ENCODE measurements around the gene MCM8.

The MCM8 gene

DNA sequence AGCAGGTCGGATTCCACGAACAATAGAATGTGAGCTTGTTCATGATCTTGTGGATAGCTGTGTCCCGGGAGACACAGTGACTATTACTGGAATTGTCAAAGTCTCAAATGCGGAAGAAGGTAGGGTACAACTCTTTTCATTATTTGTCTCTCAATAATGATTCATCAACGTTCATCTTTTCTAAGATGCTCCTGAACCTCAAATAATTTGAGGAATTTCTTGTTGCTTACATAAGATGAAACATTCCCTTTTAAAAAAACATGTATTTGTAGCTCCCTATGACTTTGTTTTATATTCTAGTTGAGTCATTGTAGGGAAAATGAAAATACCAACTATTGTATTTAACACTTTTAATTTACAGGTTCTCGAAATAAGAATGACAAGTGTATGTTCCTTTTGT is 17.0 kb downstream of the MCM8 start:
- TF ChIP-seq, protein P1, sequence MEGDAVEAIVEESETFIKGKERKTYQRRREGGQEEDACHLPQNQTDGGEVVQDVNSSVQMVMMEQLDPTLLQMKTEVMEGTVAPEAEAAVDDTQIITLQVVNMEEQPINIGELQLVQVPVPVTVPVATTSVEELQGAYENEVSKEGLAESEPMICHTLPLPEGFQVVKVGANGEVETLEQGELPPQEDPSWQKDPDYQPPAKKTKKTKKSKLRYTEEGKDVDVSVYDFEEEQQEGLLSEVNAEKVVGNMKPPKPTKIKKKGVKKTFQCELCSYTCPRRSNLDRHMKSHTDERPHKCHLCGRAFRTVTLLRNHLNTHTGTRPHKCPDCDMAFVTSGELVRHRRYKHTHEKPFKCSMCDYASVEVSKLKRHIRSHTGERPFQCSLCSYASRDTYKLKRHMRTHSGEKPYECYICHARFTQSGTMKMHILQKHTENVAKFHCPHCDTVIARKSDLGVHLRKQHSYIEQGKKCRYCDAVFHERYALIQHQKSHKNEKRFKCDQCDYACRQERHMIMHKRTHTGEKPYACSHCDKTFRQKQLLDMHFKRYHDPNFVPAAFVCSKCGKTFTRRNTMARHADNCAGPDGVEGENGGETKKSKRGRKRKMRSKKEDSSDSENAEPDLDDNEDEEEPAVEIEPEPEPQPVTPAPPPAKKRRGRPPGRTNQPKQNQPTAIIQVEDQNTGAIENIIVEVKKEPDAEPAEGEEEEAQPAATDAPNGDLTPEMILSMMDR (IDR thresholded peaks at IDR 0.05), result no peak

DNA sequence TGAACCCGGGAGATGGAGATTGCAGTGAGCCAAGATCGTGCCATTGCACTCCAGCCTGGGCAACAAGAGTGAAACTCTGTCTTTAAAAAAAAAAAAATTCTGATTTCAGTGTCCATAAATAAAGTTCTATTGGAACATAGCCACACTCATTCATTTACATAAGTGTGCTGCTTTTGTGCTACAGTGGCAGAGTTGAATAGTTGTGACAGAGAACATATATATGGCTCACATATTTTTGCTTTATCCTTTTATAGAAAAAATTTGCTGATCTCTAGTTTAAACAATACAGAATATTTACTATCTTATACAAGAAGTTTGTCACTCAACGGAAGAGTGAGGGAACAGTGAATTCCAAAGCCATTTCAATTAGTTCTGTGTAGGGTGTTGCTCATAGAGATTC is 18.0 kb downstream of the MCM8 start:
- TF ChIP-seq, protein P1 (IDR thresholded peaks at IDR 0.05), result no peak

DNA sequence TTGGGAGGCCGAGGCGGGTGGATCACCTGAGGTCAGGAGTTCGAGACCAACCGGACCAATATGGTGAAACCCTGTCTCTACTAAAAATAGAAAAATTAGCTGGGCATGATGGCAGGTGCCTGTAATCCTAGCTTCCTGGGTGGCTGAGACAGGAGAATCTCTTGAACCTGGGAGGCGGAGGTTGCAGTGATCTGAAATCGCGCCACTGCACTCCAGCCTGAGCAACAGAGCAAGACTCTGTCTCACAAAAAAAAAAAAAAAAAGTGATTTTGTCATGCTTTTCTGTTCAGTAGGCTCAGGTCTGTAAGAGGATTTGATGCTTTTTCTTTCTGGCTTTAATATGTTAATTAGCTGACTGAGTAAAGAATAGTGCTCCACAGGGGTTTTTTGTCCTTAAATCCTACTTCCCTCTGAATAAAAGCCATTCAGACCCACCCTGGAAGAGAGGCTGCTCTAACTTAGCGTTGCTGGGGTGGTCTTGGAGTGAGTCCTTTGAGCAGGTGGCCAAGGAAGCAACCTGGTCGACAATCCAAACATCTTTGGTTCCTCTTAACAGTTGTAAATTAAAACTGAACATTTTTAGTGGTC is 19.0 kb downstream of the MCM8 start:
- TF ChIP-seq, protein P1 (IDR thresholded peaks at IDR 0.05), result no peak

DNA sequence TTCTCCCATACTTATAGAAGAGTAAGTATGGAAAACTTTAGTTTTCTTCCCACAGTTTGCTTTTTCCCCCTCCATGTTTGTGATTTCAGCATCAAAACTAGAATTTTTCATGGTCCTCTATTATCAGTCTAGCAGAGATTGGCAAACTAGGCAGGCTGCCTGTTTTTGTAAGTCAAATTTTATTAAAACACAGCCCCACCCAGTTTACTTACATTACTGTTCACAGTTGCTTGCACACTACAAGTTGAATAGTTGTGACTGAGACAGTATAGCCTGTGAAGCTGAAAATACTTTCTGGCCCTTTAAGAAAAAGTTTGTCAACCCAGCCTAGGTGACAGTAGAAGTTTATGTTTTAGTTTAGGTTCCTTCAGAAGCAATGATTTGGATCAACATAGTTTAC is 19.5 kb downstream of the MCM8 start:
- TF ChIP-seq, protein P1 (IDR thresholded peaks at IDR 0.05), result no peak

DNA sequence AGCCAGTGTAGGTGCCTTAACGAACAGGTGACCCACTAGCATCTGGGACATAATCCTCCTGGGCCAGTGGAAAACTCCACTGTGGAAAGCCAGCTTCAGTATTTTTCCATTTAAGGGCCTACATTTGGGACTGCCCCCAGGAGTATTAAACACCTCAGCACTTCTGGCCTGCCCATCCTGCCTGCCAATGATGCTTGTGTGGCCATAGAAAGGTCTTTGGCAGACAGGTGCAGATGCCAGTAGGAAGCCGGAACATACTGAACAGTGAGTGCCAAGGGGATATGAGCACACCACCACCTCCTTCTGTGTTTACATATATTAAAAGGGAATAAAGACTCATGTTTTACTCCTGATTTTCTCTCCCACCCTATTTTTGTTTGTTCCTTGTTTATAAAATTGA is 19.9 kb downstream of the MCM8 start:
- TF ChIP-seq, protein P1 (IDR thresholded peaks at IDR 0.05), result no peak

DNA sequence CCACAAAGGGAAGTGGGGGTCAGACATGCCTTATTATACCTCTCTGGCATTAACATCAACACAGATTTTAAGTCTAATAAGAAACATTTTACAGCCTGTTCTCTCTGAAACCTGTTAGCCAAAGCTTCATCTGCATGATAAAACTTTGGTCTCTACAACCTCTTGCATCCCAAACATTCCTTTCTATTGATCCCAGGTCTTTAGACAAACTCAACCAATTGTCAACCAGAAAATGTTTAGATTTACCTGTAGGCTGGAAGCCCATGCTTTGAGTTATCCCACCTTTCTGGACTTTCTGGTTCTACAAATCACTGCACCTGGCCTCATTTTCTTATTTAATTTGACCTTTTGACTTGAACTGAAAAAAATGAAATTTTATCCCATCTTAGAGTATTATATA is 20.8 kb downstream of the MCM8 start:
- TF ChIP-seq, protein P1 (IDR thresholded peaks at IDR 0.05), result no peak

DNA sequence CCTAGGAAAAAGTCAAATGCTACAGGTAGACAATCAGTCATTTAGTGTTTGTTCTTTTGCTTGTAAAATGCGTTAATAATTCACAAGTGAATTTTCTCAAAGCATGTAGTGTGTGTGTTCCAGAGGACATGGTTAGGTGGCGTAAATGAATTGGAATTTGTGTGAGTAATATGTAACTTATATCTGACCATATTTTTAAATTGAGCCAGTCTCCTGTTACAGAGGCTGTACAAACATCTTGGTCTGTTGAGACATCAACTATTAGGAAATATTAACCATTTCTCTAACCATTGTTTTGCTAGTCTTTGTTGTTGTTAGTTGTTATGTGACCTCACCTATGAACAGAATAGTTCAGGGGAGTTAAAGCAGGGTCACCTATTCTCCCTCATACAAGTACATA is 22.7 kb downstream of the MCM8 start:
- TF ChIP-seq, protein P1 (IDR thresholded peaks at IDR 0.05), result no peak

DNA sequence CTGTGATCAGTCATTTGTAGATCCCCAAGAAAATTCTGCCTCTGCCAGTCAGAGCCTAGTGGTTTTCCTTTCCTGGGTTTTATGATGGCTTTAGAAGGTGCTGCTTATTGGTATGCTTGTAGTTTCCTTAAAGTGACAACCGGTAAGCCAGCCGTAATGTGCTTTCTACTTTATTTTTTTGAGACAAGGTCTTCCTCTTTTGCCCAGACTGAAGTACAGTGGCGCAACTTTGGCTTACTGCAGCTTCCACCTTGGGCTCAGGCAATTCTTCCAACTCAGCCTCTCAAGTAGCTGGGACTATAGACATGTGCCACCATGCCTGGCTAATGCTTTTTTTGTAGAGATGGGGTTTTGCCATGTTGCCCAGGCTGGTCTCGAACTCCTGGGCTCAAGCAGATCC is 23.5 kb downstream of the MCM8 start:
- TF ChIP-seq, protein P1 (IDR thresholded peaks at IDR 0.05), result no peak

All from LNCAP (cell line).